Tibial nerve (tissue), 4 donors: Measurements from ENCODE around the gene TFE3. TPM values are rescaled to one million over a fixed set of nuclear protein-coding genes. Genes with fewer than 3 reads are reported as not detected.

Source experiments
- DNase-seq, 2 donors: peaks; one replicate each; pipeline ENCODE4 v3.0.0-alpha.2; 2019; ENCODE audit warnings: low spot score in 2 of 2
- H3K27ac ChIP-seq, 4 donors: fragments of 200-600 bp; sonication (generic) in 3 of 4; one replicate each; pipeline ENCODE4 v1.5.1; 2017 to 2019; ENCODE audit warnings: mild to moderate bottlenecking in 1 of 4
- H3K27me3 ChIP-seq, 2 donors: fragments of 200-600 bp; sonication (generic) in 1 of 2; one replicate each; pipeline versions ENCODE4 v1.5.1 to v1.6.0; 2017 to 2019
- H3K36me3 ChIP-seq, 3 donors: fragments of 200-600 bp; sonication (generic); one replicate each; pipeline ENCODE4 v1.5.1; 2018 to 2019
- H3K4me1 ChIP-seq, 4 donors: fragments of 200-600 bp; sonication (generic) in 3 of 4; one replicate each; pipeline ENCODE4 v1.5.1; 2017 to 2019
- H3K4me3 ChIP-seq, 4 donors: fragments of 200-600 bp; sonication (generic) in 3 of 4; one replicate each; pipeline ENCODE4 v1.5.1; 2017 to 2019; ENCODE audit warnings: mild to moderate bottlenecking in 1 of 4, moderate library complexity in 1 of 4
- H3K9me3 ChIP-seq, 4 donors: fragments of 200-600 bp; sonication (generic) in 3 of 4; one replicate each; pipeline ENCODE4 v1.5.1; 2017 to 2019
- EP300 ChIP-seq, 2 donors: sonication (generic); formaldehyde crosslinking; IDR thresholded peaks; one replicate each; pipeline ENCODE4 v1.6.1; 2017; ENCODE audit warnings: antibody characterized with exemption in 2 of 2, mild to moderate bottlenecking in 1 of 2
- POLR2A ChIP-seq, 2 donors: fragments of 450-650 bp; IDR thresholded peaks; one replicate each; pipeline ENCODE4 v1.6.1; 2017; ENCODE audit warnings: antibody characterized with exemption in 2 of 2, mild to moderate bottlenecking in 2 of 2, moderate library complexity in 2 of 2
- WGBS, 2 donors: methylation state at CpG; one replicate each; pipeline ENCODE4 v1.1.5; 2018; 5-methylcytosine and 5-hydroxymethylcytosine counted together
- total RNA-seq, 4 donors: library from RNA; depleted of rRNA; stranded (reverse); fragments of >200 nt; gene quantifications; one replicate each; pipeline ENCODE4 v1.1.0, GENCODE V29; 2016
- TF ChIP-seq, protein P1 (sequence below), 5 experiments: fragments of 200-600 bp in 3 of 5; fragments of 450-650 bp in 2 of 5; sonication (generic) in 3 of 5; IDR thresholded peaks; one replicate each; pipeline ENCODE4 v1.5.1; 2016 to 2019; ENCODE audit warnings: antibody characterized with exemption in 5 of 5, mild to moderate bottlenecking in 3 of 5, moderate library complexity in 2 of 5

The TFE3 gene
- total RNA-seq, 4 donors from 2014 or later: 98.6 to 124 (median 117) TPM

DNA sequence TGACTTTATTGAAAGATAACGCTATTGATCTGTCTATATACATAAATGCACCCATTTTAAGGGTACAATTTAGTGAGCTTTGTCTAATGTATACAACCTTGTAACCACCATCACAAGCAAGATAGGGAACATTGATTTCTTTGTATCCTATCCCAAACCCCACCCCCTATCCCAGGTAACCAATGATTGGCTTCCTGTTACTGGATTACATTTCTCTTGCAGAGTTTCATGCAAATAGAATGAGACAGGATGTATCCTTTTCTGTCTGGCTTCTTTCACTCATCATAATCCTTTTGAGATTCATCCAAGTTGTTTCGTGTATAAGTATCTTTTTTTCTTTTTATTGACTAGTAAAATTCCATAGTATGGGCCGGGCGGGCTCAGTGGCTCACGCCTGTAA, 39.5 kb downstream of the TFE3 start:
- Histone ChIP-seq H3K27me3 (no peaks in the 10 kb centered on the region), H3K9me3 (no peaks in the 10 kb centered on the region), H3K27ac (no peak overlapping the region), H3K36me3 (no peaks in the 10 kb centered on the region), H3K4me1 (peaks cover 0 to 9% (median 2%) of the 10 kb centered on the region in 4 donors), H3K4me3 (no peak overlapping the region)
- WGBS, 2 donors: 83 to 88% methylated on average over 5 of the region's 5 CpGs
- DNase-seq: no peak
- TF ChIP-seq, protein P1, sequence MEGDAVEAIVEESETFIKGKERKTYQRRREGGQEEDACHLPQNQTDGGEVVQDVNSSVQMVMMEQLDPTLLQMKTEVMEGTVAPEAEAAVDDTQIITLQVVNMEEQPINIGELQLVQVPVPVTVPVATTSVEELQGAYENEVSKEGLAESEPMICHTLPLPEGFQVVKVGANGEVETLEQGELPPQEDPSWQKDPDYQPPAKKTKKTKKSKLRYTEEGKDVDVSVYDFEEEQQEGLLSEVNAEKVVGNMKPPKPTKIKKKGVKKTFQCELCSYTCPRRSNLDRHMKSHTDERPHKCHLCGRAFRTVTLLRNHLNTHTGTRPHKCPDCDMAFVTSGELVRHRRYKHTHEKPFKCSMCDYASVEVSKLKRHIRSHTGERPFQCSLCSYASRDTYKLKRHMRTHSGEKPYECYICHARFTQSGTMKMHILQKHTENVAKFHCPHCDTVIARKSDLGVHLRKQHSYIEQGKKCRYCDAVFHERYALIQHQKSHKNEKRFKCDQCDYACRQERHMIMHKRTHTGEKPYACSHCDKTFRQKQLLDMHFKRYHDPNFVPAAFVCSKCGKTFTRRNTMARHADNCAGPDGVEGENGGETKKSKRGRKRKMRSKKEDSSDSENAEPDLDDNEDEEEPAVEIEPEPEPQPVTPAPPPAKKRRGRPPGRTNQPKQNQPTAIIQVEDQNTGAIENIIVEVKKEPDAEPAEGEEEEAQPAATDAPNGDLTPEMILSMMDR (IDR thresholded peaks at IDR 0.05): no peak
- TF ChIP-seq EP300 (IDR thresholded peaks at IDR 0.05): no peak
- TF ChIP-seq POLR2A (IDR thresholded peaks at IDR 0.05): no peak

DNA sequence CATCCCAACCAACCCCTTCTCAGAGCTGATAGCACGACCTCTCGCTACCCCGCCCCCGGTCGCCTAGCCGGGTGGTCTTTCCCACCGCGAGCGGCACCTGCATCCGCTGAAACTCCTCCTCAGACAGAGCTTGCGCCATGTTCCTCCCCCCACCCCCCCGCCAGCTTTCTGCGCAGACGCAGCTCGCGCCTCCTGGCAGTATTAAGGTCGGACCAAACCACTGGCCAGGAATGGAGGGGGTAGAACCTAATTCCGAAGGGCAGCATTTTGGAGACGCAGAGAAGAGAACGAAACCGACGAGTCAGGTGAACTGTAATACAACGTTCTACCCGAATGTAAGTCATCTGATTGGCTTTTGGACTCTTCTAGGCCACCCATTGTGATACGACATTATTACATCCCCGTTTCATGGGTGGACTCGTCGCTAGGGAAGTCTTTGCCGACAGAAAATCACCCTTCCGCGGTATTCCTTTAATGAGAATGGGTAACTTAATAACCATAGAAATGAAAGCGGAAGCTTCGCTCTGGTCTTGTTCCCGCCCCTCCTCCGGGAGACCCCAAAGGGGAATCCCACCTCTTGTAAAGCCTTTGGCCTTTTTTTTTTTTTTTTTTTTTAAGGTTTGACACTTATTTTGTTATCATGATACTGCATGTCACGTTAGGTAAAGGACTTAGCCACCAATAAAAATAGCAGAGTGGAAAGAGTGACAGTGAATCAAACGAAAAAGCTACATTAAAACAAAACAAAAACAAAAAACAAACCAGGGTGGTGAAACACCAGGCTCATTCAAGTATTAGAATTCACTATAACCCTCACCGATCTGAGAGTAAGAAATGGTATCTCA, 40.8 kb downstream of the TFE3 start, which contains the start of gene GRIPAP1:
Gene GRIPAP1, minus strand, starts transcription at position 174 of the 845 bp plus-strand sequence. Its CDS starts 35 bp downstream, at position 139.
- no peaks in the 10 kb centered on the region for H3K27me3 ChIP-seq
- TF ChIP-seq, protein P1 (IDR thresholded peaks at IDR 0.05): peak in 2 of 5 experiments; percentile 7 to 26
- TF ChIP-seq POLR2A (IDR thresholded peaks at IDR 0.05) (peak; percentile 22 to 50), EP300 (IDR thresholded peaks at IDR 0.05) (peak; percentile 23 to 80)
- WGBS, 2 donors: 2 to 37% methylated on average over 37 to 38 of the region's 38 CpGs
- H3K4me1 ChIP-seq: peaks cover 0 to 14% (median 2%) of the 10 kb centered on the region in 4 donors
- H3K27ac ChIP-seq: peak within 1 kb of the TSS; percentile 31 to 89 (median 78)
- H3K4me3 ChIP-seq: peak within 1 kb of the TSS; percentile 39 to 72 (median 60)
- peaks cover 0 to 11% (median 0%) of the 10 kb centered on the region in 3 donors for H3K36me3 ChIP-seq
- H3K9me3 ChIP-seq: no peaks in the 10 kb centered on the region
- peak; percentile 18 to 67 for DNase-seq

DNA sequence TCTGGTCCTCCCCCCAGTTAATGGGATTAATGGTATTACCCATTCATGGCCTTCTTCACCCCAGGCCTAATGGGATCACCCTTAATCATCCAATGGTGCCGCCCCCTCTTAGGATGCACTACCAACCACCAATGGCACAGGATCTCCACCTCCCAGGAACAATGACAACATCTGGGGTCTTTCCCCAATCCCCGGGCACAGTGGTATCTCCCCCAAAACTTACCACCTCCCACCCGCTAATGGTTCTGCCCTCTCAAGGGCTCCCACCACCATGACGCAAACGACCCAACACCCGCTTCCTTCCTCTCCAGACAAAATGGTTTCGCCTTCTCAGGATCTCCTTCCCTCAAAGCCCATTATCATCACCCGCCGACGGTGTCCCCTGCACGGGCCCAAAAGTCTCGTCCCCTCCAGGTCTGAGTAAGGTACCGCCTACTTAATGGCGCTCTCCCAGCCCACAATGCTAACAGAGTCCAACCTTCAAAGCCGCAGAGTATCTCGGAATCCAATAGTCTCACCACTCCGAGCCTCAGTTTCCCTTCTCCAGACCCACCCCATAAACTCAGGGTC, 41.6 kb downstream of the TFE3 start:
- DNase-seq: peak in 1 of 2 donors; percentile 5
- TF ChIP-seq, protein P1 (IDR thresholded peaks at IDR 0.05): no peak
- TF ChIP-seq EP300 (IDR thresholded peaks at IDR 0.05) (no peak), POLR2A (IDR thresholded peaks at IDR 0.05) (no peak)
- Histone ChIP-seq H3K27ac (peak overlapping the region; percentile 31 to 89 (median 78)), H3K4me3 (peak overlapping the region; percentile 39 to 72 (median 60)), H3K36me3 (peaks cover 0 to 19% (median 0%) of the 10 kb centered on the region in 3 donors), H3K9me3 (no peaks in the 10 kb centered on the region), H3K4me1 (peaks cover 0 to 14% (median 2%) of the 10 kb centered on the region in 4 donors), H3K27me3 (no peaks in the 10 kb centered on the region)
- 2 to 34% methylated on average over 17 of the region's 17 CpGs for WGBS, 2 donors

DNA sequence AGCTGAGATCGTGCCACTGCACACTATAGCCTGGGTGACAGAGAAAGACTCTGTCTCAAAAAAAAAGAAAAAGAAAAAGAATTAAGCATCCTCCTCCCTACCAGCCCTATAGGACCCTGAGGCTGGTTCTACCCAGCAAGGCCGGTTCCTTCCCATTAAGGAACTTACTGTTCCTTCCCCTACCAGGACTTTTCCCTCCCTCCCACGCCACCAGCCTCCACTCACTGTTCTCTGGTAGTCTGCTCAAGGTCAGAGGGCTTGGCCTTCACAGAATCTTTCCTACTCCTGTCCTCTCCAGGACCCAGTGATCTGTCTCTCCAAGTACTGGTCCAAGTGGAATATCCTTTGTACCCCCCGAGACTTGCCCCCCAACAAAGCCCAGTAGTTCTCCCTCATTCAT, 42.5 kb downstream of the TFE3 start:
- TF ChIP-seq POLR2A (IDR thresholded peaks at IDR 0.05) (no peak), EP300 (IDR thresholded peaks at IDR 0.05) (no peak)
- TF ChIP-seq, protein P1 (IDR thresholded peaks at IDR 0.05): no peak
- DNase-seq: no peak
- Histone ChIP-seq H3K27me3 (no peaks in the 10 kb centered on the region), H3K9me3 (no peaks in the 10 kb centered on the region), H3K4me3 (no peak overlapping the region), H3K27ac (no peak overlapping the region), H3K36me3 (peaks cover 0 to 21% (median 0%) of the 10 kb centered on the region in 3 donors), H3K4me1 (peaks cover 0 to 14% (median 2%) of the 10 kb centered on the region in 4 donors)
- 78 to 95% methylated on average over 4 of the region's 4 CpGs for WGBS, 2 donors

DNA sequence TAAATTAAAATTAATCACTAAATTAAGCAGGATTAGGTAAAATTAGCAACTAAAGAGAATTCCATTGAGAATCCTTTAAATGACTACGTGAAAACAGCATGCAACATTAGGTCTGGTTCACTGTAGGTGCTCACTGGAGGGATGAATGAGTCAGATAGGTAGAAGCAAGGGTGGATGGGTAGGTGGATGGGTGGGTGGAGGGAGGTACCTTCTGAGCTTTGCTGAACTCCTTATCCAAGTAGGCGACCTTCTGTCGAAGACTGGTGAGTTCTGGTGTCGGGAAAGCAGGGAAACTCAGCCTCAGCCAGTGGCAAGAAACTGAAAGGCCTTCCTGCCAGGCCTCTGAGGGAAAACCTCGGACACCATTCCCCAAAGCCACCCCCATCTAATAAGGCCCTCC, 44.1 kb downstream of the TFE3 start:
- DNase-seq: no peak
- H3K9me3 ChIP-seq: no peaks in the 10 kb centered on the region
- no peak overlapping the region for H3K27ac ChIP-seq
- WGBS, 2 donors: 78 to 96% methylated on average over 4 to 5 of the region's 5 CpGs
- H3K27me3 ChIP-seq: no peaks in the 10 kb centered on the region
- TF ChIP-seq POLR2A (IDR thresholded peaks at IDR 0.05): no peak
- TF ChIP-seq EP300 (IDR thresholded peaks at IDR 0.05): no peak
- TF ChIP-seq, protein P1 (IDR thresholded peaks at IDR 0.05): no peak
- peaks cover 0 to 14% (median 2%) of the 10 kb centered on the region in 4 donors for H3K4me1 ChIP-seq
- peaks cover 0 to 21% (median 0%) of the 10 kb centered on the region in 3 donors for H3K36me3 ChIP-seq
- H3K4me3 ChIP-seq: no peak overlapping the region
